ENCODE results near the gene PDGFRA.
"Not testable (repeated sequence)": the region's sequence is repeated elsewhere in the genome, so short reads cannot be mapped to it uniquely, and the experiment has no call there.

Gene PDGFRA

GRCh38 chr4:54227256-54228055 lies 1.6 kb upstream of the PDGFRA start:
- no peak for DNase-seq (ENCODE audit: low read depth)

- no peak for DNase-seq (ENCODE audit: low read depth)
Measured at GRCh38 chr4:54228056-54228527, 1.0 kb upstream of the PDGFRA start.

GRCh38 chr4:54228546-54228945 lies 547 bp upstream of the PDGFRA start:
- no peak for DNase-seq (ENCODE audit: low read depth)

- no peak for DNase-seq (ENCODE audit: low read depth)
Measured at GRCh38 chr4:54229631-54230483, 764 bp downstream of the PDGFRA start.

GRCh38 chr4:54230484-54231418 lies 1.7 kb downstream of the PDGFRA start:
- DNase-seq (ENCODE audit: low read depth) = no peak

- no peak for DNase-seq (ENCODE audit: low read depth)
Measured at GRCh38 chr4:54231419-54231767, 2.3 kb downstream of the PDGFRA start.

- DNase-seq (ENCODE audit: low read depth) = no peak
Measured at GRCh38 chr4:54231768-54232688, 2.9 kb downstream of the PDGFRA start.

GRCh38 chr4:54233277-54233696 lies 4.2 kb downstream of the PDGFRA start:
- DNase-seq (ENCODE audit: low read depth) = peak; percentile 54

- DNase-seq (ENCODE audit: low read depth) = peak; percentile 55
Measured at GRCh38 chr4:54233697-54234496, 4.8 kb downstream of the PDGFRA start.

GRCh38 chr4:54234497-54235205 lies 5.6 kb downstream of the PDGFRA start:
- DNase-seq (ENCODE audit: low read depth) = no peak

GRCh38 chr4:54236316-54236715 lies 7.2 kb downstream of the PDGFRA start:
- DNase-seq (ENCODE audit: low read depth) = not testable (repeated sequence)

GRCh38 chr4:54237770-54238169 lies 8.7 kb downstream of the PDGFRA start:
- DNase-seq (ENCODE audit: low read depth) = no peak

- DNase-seq (ENCODE audit: low read depth) = no peak
Measured at GRCh38 chr4:54238389-54238788, 9.3 kb downstream of the PDGFRA start.

GRCh38 chr4:54241268-54241823 lies 12.3 kb downstream of the PDGFRA start:
- DNase-seq (ENCODE audit: low read depth) = not testable (repeated sequence)

- DNase-seq (ENCODE audit: low read depth) = not testable (repeated sequence)
Measured at GRCh38 chr4:54243541-54243940, 14.4 kb downstream of the PDGFRA start.

GRCh38 chr4:54252312-54252711 lies 23.2 kb downstream of the PDGFRA start:
- DNase-seq (ENCODE audit: low read depth) = not testable (repeated sequence)

GRCh38 chr4:54254116-54254914 lies 25.2 kb downstream of the PDGFRA start:
- no peak for DNase-seq (ENCODE audit: low read depth)

- no peak for DNase-seq (ENCODE audit: low read depth)
Measured at GRCh38 chr4:54254915-54255246, 25.8 kb downstream of the PDGFRA start.

Measured in stimulated activated CD8-positive, alpha-beta memory T cell treated with anti-CD3 and anti-CD28 coated beads, Interleukin-7, amount 100 ng/mL, for 24 hours (primary cell).